Upper lobe of right lung (tissue), 1 donor: Measurements from ENCODE around the gene TLR9. TPM values are rescaled to one million over a fixed set of nuclear protein-coding genes. Genes with fewer than 3 reads are reported as not detected.
A peak's percentile ranks its signal among the peaks of the same experiment; 100 is the strongest.

Source experiments
- ATAC-seq: fragments of 200-7000 bp; cut with Tn5 transposase; one replicate; pipeline ENCODE4 v1.9.1; 2020; ENCODE audit warnings: mild to moderate bottlenecking, moderate library complexity
- DNase-seq: peaks from one replicate; pipeline ENCODE4 v3.0.0-alpha.2; 2020
- H3K27ac ChIP-seq: fragments of 200-600 bp; one replicate; pipeline ENCODE4 v1.8.0; 2022
- H3K27me3 ChIP-seq: fragments of 200-600 bp; one replicate; pipeline ENCODE4 v1.8.0; 2022; ENCODE audit warnings: mild to moderate bottlenecking
- H3K36me3 ChIP-seq: fragments of 200-600 bp; one replicate; pipeline ENCODE4 v1.8.0; 2022
- H3K4me1 ChIP-seq: fragments of 200-600 bp; one replicate; pipeline ENCODE4 v1.8.0; 2022
- H3K4me3 ChIP-seq: fragments of 200-600 bp; one replicate; pipeline ENCODE4 v1.8.0; 2022; ENCODE audit warnings: mild to moderate bottlenecking
- H3K9me3 ChIP-seq: fragments of 200-600 bp; one replicate; pipeline ENCODE4 v1.8.0; 2022
- CTCF ChIP-seq: fragments of 200-600 bp; IDR thresholded peaks from one replicate; pipeline ENCODE4 v1.8.0; 2022; ENCODE audit warnings: antibody characterized with exemption
- intact Hi-C: fragments of 100-400 bp; cut with DNase I; formaldehyde crosslinking; loops from one replicate; pipeline ENCODE4 v1.11.0; 2022
- total RNA-seq: library from RNA; stranded (reverse); fragmentation: NEBNext Ultra II Directional; extraction: Animal tissue kit (Norgen Biotek cat#: 25700); gene quantifications from one replicate; pipeline ENCODE4 v1.2.1, GENCODE V29; 2021
- donor health status: DM: no; HTN: yes; CAD: no; lungs with severe emphysema.

The TLR9 gene
- total RNA-seq, 1 donor from 2014 or later: 0.87 TPM

GRCh38 chr3:52222319-52223221 is 2.9 kb downstream of the TLR9 start:
- intact Hi-C loops: loop anchor here (5.0 kb wide), 1 partner anchor 115 kb away; no protein-coding TSS in a partner anchor
- Histone ChIP-seq H3K36me3 (no peaks in the 10 kb centered on the region), H3K9me3 (no peaks in the 10 kb centered on the region), H3K4me3 (no peak overlapping the region), H3K4me1 (peaks cover 31% of the 10 kb centered on the region), H3K27ac (no peak overlapping the region), H3K27me3 (no peaks in the 10 kb centered on the region)
- TF ChIP-seq CTCF: no peak
- ATAC-seq: no peak
- peak; percentile 64 for DNase-seq

DNA sequence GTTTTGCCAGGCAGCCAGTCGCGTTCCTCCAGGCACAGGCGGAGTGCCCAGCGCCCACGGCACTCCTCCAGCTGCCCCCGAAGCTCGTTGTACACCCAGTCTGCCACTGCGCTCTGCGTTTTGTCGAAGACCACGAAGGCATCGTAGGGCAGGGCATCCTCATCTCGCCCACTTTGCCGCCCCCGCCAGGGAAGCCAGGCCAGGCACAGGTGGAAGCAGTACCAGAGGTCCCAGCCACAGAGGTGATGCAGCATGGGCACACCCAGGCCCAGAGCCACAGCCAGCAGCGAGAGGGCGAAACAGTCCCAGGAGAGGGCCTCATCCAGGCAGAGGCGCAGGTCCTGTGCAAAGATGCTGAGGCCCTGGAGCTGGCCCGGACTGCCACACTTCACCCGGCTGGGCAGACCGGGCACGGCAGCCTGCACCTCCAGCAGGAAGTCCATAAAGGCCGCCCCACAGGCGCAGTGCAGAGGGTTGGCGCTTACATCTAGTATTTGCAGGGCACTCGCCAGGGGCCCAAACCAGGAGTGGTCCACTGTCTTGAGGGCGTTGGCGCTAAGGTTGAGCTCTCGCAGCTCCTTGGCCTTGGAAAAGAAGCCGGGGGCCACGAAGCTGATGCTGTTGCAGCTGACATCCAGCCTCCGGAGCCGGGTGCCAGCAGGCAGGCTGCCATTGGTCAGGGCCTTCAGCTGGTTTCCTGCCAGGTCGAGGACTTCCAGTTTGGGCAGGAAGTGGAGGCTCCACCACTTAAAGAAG is 3.7 kb downstream of the TLR9 start:
- Histone ChIP-seq H3K27me3 (no peaks in the 10 kb centered on the region), H3K27ac (no peak overlapping the region), H3K36me3 (no peaks in the 10 kb centered on the region), H3K4me3 (no peak overlapping the region), H3K4me1 (peaks cover 39% of the 10 kb centered on the region), H3K9me3 (no peaks in the 10 kb centered on the region)
- intact Hi-C loops: loop anchor here (5.0 kb wide), 1 partner anchor 116 kb away; no protein-coding TSS in a partner anchor
- no peak for TF ChIP-seq CTCF
- ATAC-seq (no peak), DNase-seq (peak; percentile 63)

DNA sequence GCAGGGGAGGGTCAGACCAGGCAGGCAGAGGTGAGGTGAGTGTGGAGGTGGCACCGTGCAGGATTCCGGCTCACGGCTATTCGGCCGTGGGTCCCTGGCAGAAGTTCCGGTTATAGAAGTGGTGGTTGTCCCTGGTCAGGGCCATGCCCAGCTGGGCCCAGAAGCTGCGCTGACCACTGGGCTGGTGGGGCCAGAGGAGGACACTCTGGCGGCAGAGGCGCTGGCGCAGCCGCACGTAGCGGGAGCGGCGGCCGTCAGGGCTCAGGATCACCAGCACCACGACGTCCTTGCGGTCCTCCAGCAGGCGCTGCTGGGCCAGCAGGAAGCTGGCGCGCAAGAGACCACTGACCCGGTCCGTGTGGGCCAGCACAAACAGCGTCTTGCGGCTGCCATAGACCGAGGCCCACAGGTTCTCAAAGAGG is 4.3 kb downstream of the TLR9 start:
- H3K9me3 ChIP-seq: no peaks in the 10 kb centered on the region
- no peak overlapping the region for H3K27ac ChIP-seq
- no peaks in the 10 kb centered on the region for H3K27me3 ChIP-seq
- DNase-seq (peak; percentile 59), ATAC-seq (no peak)
- H3K4me1 ChIP-seq: peaks cover 45% of the 10 kb centered on the region
- H3K4me3 ChIP-seq: no peak overlapping the region
- TF ChIP-seq CTCF: no peak
- H3K36me3 ChIP-seq: no peaks in the 10 kb centered on the region
- intact Hi-C loops: loop anchor here (5.0 kb wide), 1 partner anchor 116 kb away; no protein-coding TSS in a partner anchor

DNA sequence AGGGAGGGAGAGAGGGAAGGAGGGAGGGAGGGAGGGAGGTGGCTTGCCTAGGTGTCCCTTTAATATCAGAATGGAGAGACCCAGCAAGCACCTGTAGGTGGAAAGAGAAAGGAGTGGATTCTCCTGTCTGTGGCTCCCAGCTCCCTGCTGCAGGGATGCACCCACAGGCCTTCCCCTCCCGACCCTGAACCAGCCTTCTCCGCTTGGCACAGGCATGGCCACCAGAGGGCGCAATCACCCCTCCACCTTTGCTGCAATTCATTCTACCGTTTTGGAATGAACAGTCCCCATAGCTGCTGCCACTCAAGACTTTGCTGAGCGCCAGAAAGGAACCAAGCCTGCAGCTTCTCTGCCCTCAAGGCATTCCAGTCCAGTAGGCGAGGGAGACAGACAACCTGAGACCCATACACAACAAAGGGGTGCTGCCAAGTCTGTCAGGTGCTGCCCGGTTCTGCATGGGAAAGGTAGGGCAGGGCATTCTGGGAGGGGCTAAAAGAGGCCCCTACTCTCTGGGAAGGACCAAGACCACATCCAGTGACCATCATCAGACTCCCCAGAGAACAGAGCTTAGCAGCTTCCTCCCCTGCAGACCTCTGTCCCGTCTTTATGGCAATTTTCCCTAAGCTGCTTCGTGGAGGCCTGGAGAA is 4.9 kb downstream of the TLR9 start:
- Histone ChIP-seq H3K4me1 (peaks cover 50% of the 10 kb centered on the region), H3K9me3 (no peaks in the 10 kb centered on the region), H3K36me3 (peaks cover 3% of the 10 kb centered on the region), H3K27me3 (no peaks in the 10 kb centered on the region), H3K4me3 (no peak overlapping the region), H3K27ac (no peak overlapping the region)
- TF ChIP-seq CTCF: peak; percentile 93
- peak; percentile 92 for DNase-seq
- ATAC-seq: peak; percentile 86
- intact Hi-C loops: loop anchor here (5.0 kb wide), 1 partner anchor 117 kb away; no protein-coding TSS in a partner anchor

DNA sequence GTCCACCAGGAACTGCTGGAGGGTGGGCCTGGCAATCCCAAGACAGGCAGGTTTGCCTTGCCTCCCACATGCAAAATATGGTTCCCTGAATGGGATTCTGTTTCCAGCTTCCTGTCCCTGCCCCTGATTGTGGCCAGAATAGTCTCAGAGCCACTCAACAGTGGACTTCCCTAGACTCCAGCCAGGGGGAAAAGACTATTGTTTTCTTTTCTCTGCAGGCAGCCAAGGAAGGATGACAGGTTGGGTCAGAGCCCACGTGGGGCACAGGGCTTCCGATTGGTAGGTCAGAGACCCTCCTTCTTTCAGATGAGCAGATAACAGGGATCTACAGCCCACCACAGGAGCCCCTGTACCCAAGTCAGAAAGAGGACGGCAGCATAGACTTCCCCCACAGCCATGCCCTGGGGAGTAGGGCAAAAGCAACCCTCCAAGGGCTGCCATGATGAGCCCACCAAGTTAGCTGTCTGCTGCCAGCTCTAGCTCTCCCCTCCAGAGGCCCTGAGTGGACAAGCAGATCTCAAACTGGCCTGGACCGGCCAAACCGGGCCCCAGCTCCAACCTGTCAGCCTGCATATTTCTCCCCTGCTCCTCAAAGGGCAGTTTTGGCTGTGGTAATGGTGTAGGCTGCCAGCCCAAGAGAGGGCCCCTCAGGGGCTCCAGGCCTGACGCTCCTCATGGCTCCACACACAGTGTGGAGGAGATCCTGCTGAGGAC is 6.4 kb downstream of the TLR9 start:
- intact Hi-C loops: no loop called here
- Histone ChIP-seq H3K4me3 (no peak overlapping the region), H3K27ac (peak overlapping the region; percentile 78), H3K4me1 (peaks cover 50% of the 10 kb centered on the region), H3K36me3 (peaks cover 18% of the 10 kb centered on the region), H3K9me3 (no peaks in the 10 kb centered on the region), H3K27me3 (no peaks in the 10 kb centered on the region)
- peak; percentile 79 for DNase-seq
- TF ChIP-seq CTCF: no peak
- ATAC-seq: peak; percentile 42
